Lower leg skin (tissue), 4 donors: ENCODE results near the gene GAD2. TPM values are rescaled to one million over a fixed set of nuclear protein-coding genes. Genes with fewer than 3 reads are reported as not detected.

ENCODE experiments used
- DNase-seq, 2 donors: peaks; one replicate each; pipeline ENCODE4 v3.0.0-alpha.2; 2019; ENCODE audit warnings: low spot score in 2 of 2
- H3K4me3 ChIP-seq: fragments of 200-600 bp; sonication (generic); 2 replicates; pipeline ENCODE4 v1.5.1; 2017; ENCODE audit warnings: mild to moderate bottlenecking, low read depth; ENCODE audit not compliant: poor library complexity, severe bottlenecking
- CTCF ChIP-seq, 3 donors: fragments of 450-650 bp; IDR thresholded peaks; one replicate each; pipeline ENCODE4 v1.5.1; 2016; ENCODE audit warnings: antibody characterized with exemption in 3 of 3, mild to moderate bottlenecking in 3 of 3, moderate library complexity in 2 of 3
- POLR2A ChIP-seq, 2 donors: fragments of 450-650 bp; IDR thresholded peaks; one replicate each; pipeline ENCODE4 v1.6.1; 2016 to 2017; ENCODE audit warnings: antibody characterized with exemption in 2 of 2, mild to moderate bottlenecking in 1 of 2, moderate library complexity in 1 of 2
- WGBS, 2 donors: methylation state at CpG; one replicate each; pipeline ENCODE4 v1.1.5; 2018; 5-methylcytosine and 5-hydroxymethylcytosine counted together
- intact Hi-C: fragments of 100-400 bp; cut with DNase I; formaldehyde crosslinking; loops from one replicate; pipeline ENCODE4 v1.15.0; 2023; ENCODE audit warnings: low total_unique reads
- total RNA-seq, 4 donors: library from RNA; depleted of rRNA; stranded (reverse); fragments of >200 nt; gene quantifications; one replicate each; pipeline ENCODE4 v1.1.0, GENCODE V29; 2016

The GAD2 gene
- total RNA-seq, 4 donors from 2014 or later, result 0.51 TPM; not detected in 3

GRCh38 chr10:26249681-26250080 lies 33.1 kb downstream of the GAD2 start:
- TF ChIP-seq POLR2A (IDR thresholded peaks at IDR 0.05) (no peak), CTCF (IDR thresholded peaks at IDR 0.05) (no peak)
- intact Hi-C loops, result no loop called here
- 81 to 88% methylated on average over 6 of the region's 6 CpGs for WGBS, 2 donors
- H3K4me3 ChIP-seq, result no peak overlapping the region
- no peak for DNase-seq

GRCh38 chr10:26251925-26252324 lies 35.4 kb downstream of the GAD2 start:
- 59 to 62% methylated on average over 6 of the region's 6 CpGs for WGBS, 2 donors
- H3K4me3 ChIP-seq, result no peak overlapping the region
- intact Hi-C loops, result no loop called here
- TF ChIP-seq CTCF (IDR thresholded peaks at IDR 0.05) (no peak), POLR2A (IDR thresholded peaks at IDR 0.05) (no peak)
- DNase-seq, result no peak

- intact Hi-C loops, result no loop called here
- WGBS, 2 donors, result 63 to 70% methylated on average over 7 of the region's 7 CpGs
- no peak for DNase-seq
- H3K4me3 ChIP-seq, result no peak overlapping the region
- no peak for TF ChIP-seq CTCF (IDR thresholded peaks at IDR 0.05)
- no peak for TF ChIP-seq POLR2A (IDR thresholded peaks at IDR 0.05)
These were observed 38.0 kb downstream of the GAD2 start for GRCh38 chr10:26254616-26255015.

GRCh38 chr10:26259341-26259740 lies 42.8 kb downstream of the GAD2 start:
- no peak for DNase-seq
- intact Hi-C loops, result no loop called here
- WGBS, 2 donors, result 44 to 62% methylated on average over 1 of the region's 1 CpG
- no peak for TF ChIP-seq CTCF (IDR thresholded peaks at IDR 0.05)
- TF ChIP-seq POLR2A (IDR thresholded peaks at IDR 0.05), result no peak
- H3K4me3 ChIP-seq, result no peak overlapping the region

GRCh38 chr10:26269754-26270153 lies 53.2 kb downstream of the GAD2 start:
- no peak overlapping the region for H3K4me3 ChIP-seq
- TF ChIP-seq CTCF (IDR thresholded peaks at IDR 0.05) (no peak), POLR2A (IDR thresholded peaks at IDR 0.05) (no peak)
- 24 to 30% methylated on average over 8 of the region's 8 CpGs for WGBS, 2 donors
- DNase-seq, result no peak
- intact Hi-C loops, result no loop called here

- H3K4me3 ChIP-seq, result no peak overlapping the region
- no peak for TF ChIP-seq CTCF (IDR thresholded peaks at IDR 0.05)
- TF ChIP-seq POLR2A (IDR thresholded peaks at IDR 0.05), result no peak
- intact Hi-C loops, result no loop called here
- 79 to 83% methylated on average over 5 of the region's 5 CpGs for WGBS, 2 donors
- DNase-seq, result no peak
These were observed 57.8 kb downstream of the GAD2 start for GRCh38 chr10:26274391-26274790.
